Measurements from ENCODE around the gene ROBO1. TPM values are rescaled to one million over a fixed set of nuclear protein-coding genes. Genes with fewer than 3 reads are reported as not detected.
A peak's percentile ranks its signal among the peaks of the same experiment; 100 is the strongest.

ROBO1 gene
- total RNA-seq, 1 donor from 2014 or later: 27.1 TPM

DNA sequence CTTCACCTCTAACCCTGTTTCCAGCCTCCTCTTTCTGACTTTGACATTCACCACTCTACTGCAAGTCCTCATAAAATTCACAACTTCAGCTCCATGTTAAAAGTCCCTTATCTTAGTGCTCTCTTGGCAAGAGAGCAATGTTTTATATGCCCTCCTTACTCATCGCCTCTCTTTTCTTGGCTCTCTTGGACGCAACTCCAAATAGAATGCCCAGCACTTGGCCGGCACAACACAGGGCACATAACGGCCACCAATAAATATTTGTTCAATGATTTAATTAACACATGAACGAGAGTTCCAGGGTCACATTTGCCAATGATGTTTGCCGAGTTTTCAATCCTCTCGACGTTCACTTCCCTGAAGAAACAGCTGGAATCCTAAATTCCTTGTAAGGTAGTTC lies 401.4 kb downstream of the ROBO1 start:
- H3K4me3 ChIP-seq: no peak overlapping the region
- intact Hi-C loops (cut with DNase I): no loop called here
- no peak for ATAC-seq

DNA sequence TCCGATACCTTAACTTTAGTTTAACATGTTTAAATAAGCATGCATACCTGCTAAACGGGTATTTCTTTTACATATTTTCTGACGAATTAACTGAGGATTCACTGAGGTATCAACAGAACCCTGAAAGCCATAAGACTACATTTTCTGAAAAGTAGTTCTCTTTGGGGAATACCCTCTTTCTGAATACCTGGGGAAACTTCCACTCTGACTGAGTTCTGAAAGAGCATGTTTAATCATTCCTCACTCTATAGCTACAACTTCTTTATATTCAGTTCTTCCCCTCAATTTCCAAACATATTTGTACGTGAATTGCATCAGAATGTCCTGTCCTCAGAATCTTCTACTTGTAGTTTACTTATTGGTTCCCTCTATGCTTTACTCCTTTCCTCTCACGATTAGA lies 403.0 kb downstream of the ROBO1 start:
- H3K27me3 ChIP-seq: no peaks in the 10 kb centered on the region
- DNase-seq (no peak), ATAC-seq (no peak)
- H3K4me3 ChIP-seq: no peak overlapping the region
- intact Hi-C loops (cut with DNase I): no loop called here
- no peaks in the 10 kb centered on the region for H3K4me1 ChIP-seq
- TF ChIP-seq CTCF (IDR thresholded peaks at IDR 0.05): no peak
- H3K9me3 ChIP-seq: no peaks in the 10 kb centered on the region
- H3K36me3 ChIP-seq: no peaks in the 10 kb centered on the region
- no peak overlapping the region for H3K27ac ChIP-seq

More for the DNA sequence above, 401.4 kb downstream of the ROBO1 start:
- Histone ChIP-seq H3K27ac (no peak overlapping the region), H3K4me1 (no peaks in the 10 kb centered on the region), H3K9me3 (no peaks in the 10 kb centered on the region), H3K36me3 (no peaks in the 10 kb centered on the region), H3K27me3 (no peaks in the 10 kb centered on the region)
- no peak for TF ChIP-seq CTCF (IDR thresholded peaks at IDR 0.05)
- DNase-seq: no peak

DNA sequence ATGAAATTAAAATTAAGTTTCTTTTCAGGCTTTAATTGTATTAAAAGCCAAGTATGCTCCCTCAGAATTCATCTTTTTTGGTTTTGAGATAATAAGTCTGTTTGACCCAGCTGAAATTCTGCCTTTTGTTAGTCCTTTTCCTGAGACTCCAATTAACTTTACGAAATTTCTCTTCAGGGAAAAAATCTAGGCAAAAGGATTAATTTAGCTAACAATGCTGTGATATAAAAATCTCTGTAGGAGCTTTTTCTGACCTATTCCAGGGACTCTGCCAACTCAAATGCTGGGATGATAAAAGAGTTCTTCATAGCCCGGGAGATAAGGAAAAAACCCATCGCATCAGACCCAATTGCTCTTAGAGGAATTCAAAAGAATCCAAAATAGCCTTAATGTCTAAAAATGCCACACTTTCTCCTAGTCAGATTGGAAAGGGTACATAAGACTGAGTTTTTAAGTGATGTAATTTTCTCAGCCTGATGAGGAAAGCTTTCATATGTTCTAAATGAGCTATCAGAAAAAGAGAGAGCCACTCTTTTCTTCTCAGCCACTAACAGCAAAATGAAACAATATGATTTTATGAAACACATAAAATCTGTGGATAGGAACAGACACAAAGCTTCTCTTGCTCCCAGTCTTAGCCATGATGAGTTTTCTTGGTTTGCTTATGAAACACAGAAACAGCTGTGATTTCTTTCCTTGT lies 405.1 kb downstream of the ROBO1 start:
- intact Hi-C loops (cut with DNase I): no loop called here

GRCh38 chr3:79361748-79362378 lies 405.9 kb downstream of the ROBO1 start:
- Histone ChIP-seq H3K4me3 (peak overlapping the region; percentile 23), H3K4me1 (no peaks in the 10 kb centered on the region), H3K27ac (no peak overlapping the region), H3K9me3 (no peaks in the 10 kb centered on the region), H3K36me3 (no peaks in the 10 kb centered on the region), H3K27me3 (no peaks in the 10 kb centered on the region)
- peak; percentile 74 for TF ChIP-seq CTCF (IDR thresholded peaks at IDR 0.05)
- ATAC-seq (peak; percentile 53), DNase-seq (no peak)
- intact Hi-C loops (cut with DNase I): no loop called here

More for the DNA sequence above, 405.1 kb downstream of the ROBO1 start:
- DNase-seq (no peak), ATAC-seq (no peak)
- H3K36me3 ChIP-seq: no peaks in the 10 kb centered on the region
- H3K27ac ChIP-seq: peak overlapping the region; percentile 1
- H3K9me3 ChIP-seq: no peaks in the 10 kb centered on the region
- no peak for TF ChIP-seq CTCF (IDR thresholded peaks at IDR 0.05)
- H3K4me1 ChIP-seq: no peaks in the 10 kb centered on the region
- no peaks in the 10 kb centered on the region for H3K27me3 ChIP-seq
- H3K4me3 ChIP-seq: no peak overlapping the region

GRCh38 chr3:79358327-79358726 lies 409.5 kb downstream of the ROBO1 start:
- Histone ChIP-seq H3K27me3 (no peaks in the 10 kb centered on the region), H3K4me3 (no peak overlapping the region), H3K36me3 (no peaks in the 10 kb centered on the region), H3K9me3 (no peaks in the 10 kb centered on the region), H3K4me1 (no peaks in the 10 kb centered on the region), H3K27ac (no peak overlapping the region)
- TF ChIP-seq CTCF (IDR thresholded peaks at IDR 0.05): no peak
- ATAC-seq: no peak
- intact Hi-C loops (cut with DNase I): no loop called here
- DNase-seq: no peak

Measured in upper lobe of right lung (tissue), 1 donor.